HEK293T (cell line): ENCODE results near the gene ZCCHC14.
"Not testable (repeated sequence)": the region's sequence is repeated elsewhere in the genome, so short reads cannot be mapped to it uniquely, and the experiment has no call there.

ENCODE experiments used
- ARNT ChIP-seq: fragments of 450-650 bp; IDR thresholded peaks from 2 replicates; pipeline ENCODE4 v1.6.1; 2017; ENCODE audit warnings: mild to moderate bottlenecking
- BHLHE40 ChIP-seq: fragments of 450-650 bp; IDR thresholded peaks from 2 replicates; pipeline ENCODE4 v1.6.1; 2016; ENCODE audit warnings: mild to moderate bottlenecking, moderate library complexity, borderline replicate concordance
- CTBP1 ChIP-seq: fragments of 450-650 bp; IDR thresholded peaks from 2 replicates; pipeline ENCODE4 v1.6.1; 2016; ENCODE audit warnings: borderline replicate concordance
- ELF4 ChIP-seq: fragments of 450-650 bp; IDR thresholded peaks from 2 replicates; pipeline ENCODE4 v1.6.1; 2017; ENCODE audit warnings: antibody characterized with exemption
- FOXK2 ChIP-seq: fragments of 450-650 bp; IDR thresholded peaks from 2 replicates; pipeline ENCODE4 v1.6.1; 2016; ENCODE audit warnings: mild to moderate bottlenecking
- FOXM1 ChIP-seq: fragments of 450-650 bp; IDR thresholded peaks from 2 replicates; pipeline ENCODE4 v1.6.1; 2017; ENCODE audit warnings: mild to moderate bottlenecking, borderline replicate concordance
- LEF1 ChIP-seq: fragments of 450-650 bp; IDR thresholded peaks from 2 replicates; pipeline ENCODE4 v1.6.1; 2017; ENCODE audit warnings: mild to moderate bottlenecking, borderline replicate concordance
- NFRKB ChIP-seq: fragments of 450-650 bp; IDR thresholded peaks from 2 replicates; pipeline ENCODE4 v1.6.1; 2016; ENCODE audit warnings: mild to moderate bottlenecking, moderate library complexity
- SP1 ChIP-seq: fragments of 450-650 bp; IDR thresholded peaks from 2 replicates; pipeline ENCODE4 v1.6.1; 2017
- SUZ12 ChIP-seq: fragments of 450-650 bp; IDR thresholded peaks from 2 replicates; pipeline ENCODE4 v1.6.1; 2016; ENCODE audit warnings: mild to moderate bottlenecking
- TARDBP ChIP-seq: fragments of 450-650 bp; IDR thresholded peaks from 2 replicates; pipeline ENCODE4 v1.6.1; 2016
- ZNF384 ChIP-seq: fragments of 450-650 bp; IDR thresholded peaks from 2 replicates; pipeline ENCODE4 v1.6.1; 2016

GRCh38 chr16:87481711-87482110 is 11.1 kb downstream of the ZCCHC14 start:
- not testable (repeated sequence) for TF ChIP-seq ELF4, FOXM1, NFRKB, SP1, BHLHE40, SUZ12, CTBP1, ZNF384, TARDBP, ARNT, FOXK2, LEF1
